ENCODE measurements around the gene GRB10.

Gene GRB10

DNA sequence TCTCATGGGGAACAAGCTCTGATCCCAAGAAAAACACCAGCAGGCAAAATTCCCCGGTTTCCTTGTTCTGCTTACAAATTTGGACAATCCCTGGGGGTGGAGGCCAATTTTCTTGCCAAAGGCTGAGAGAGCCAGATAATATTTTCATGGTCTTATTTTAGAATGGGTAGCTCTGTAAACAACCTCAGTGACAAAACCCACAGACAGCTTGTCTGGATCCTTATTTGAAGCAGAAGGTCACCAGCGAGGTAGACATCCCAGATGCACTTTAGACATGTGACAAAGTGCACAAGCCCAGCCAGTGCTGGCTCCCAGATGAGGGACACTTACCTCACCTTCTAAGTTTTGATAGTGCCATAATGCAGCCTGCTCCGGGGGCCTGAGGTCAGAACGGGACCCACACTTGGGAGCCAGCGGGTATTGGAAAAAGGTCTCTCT lies 114.9 kb downstream of the GRB10 start:
- no peak for DNase-seq (ENCODE audit: low read depth)

DNA sequence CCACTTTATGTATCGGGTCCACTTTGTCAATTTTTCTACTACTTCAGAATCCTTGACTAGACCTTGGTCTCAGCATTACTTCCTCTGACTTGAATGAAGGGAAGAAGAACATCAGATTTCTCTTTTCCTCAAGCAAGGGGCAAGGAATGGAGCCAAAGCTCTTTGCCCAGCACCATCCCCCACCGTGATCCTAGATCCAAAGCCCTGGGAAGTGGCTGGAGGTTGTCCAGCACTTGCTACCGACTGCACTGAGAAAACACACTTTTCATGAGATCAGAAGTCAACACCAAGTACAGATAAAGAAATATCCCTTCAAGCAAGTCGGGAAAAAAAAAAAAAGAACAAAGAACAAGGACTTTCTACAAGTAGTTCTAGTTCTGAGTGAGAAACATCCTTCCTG lies 115.4 kb downstream of the GRB10 start:
- DNase-seq (ENCODE audit: low read depth), result no peak

DNA sequence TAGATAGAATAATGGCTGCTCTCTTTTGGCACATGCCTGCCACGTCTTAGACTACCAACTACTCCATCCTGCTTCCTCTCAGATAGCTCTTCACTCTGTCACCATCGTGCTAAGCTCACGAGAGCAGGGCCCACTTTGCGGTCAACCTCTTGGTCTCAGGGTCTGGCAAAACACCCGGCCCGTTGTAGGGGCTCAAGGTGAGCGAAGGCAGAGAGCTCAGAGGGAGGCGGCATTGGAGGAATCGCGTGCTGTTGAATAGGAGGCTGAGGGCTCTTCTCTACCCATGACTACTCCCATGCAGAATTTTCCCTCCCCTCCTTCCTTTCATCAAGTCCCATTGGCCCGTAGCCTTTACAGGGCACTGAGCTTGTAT lies 116.6 kb downstream of the GRB10 start:
- no peak for DNase-seq (ENCODE audit: low read depth)

DNA sequence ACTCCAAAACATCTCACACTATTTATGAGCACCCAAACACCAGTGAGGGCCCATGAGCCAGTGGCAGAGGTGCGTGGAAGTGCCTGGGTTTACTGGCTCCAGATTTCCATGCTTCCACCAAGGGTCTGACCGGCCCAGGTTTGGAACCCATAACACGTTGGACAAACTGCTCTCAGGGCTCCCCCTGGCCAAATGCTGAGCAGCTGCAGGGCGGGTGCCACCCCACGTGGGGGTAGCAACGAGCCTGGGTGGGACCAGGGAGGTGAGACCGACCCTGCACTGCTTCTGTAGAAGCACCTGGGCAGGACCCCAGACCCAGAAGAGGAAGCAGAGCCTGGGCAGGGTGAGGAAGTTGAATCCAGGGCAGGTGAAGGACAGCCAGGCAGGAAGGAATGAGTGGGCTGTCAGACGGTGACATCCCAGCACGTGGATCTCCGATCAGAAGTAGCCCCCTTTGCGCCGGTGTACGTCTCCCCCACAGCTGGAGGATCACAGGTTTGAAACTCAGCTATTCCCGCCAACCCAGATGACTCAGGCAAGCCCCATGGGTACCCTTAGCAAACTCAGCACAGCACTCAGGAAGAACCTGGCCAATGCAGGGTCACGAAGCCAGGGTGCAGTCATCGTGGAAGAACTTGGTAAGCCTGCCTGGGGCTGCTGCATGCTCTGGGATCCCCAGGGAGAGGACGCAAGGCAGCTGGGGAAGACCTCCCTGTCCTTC lies 117.1 kb downstream of the GRB10 start:
- no peak for DNase-seq (ENCODE audit: low read depth)

DNA sequence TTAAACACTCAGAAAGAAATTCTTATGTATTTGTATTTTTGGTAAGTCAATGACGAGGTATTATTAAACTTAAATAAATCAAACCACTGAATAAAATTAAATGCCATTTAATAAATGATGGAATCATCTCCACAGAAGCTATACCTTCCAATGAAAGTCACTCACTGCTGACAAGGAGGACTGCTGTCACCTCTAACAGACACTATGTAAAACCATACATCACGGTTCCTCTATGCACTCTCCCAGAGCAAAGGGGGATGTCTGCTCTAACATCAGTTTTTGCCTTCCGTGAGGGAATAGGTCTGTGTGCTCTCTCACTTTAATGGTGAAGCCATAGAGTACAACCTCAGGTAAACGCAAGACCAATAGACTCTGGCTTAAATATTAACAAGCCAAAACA lies 117.8 kb downstream of the GRB10 start:
- no peak for DNase-seq (ENCODE audit: low read depth)

DNA sequence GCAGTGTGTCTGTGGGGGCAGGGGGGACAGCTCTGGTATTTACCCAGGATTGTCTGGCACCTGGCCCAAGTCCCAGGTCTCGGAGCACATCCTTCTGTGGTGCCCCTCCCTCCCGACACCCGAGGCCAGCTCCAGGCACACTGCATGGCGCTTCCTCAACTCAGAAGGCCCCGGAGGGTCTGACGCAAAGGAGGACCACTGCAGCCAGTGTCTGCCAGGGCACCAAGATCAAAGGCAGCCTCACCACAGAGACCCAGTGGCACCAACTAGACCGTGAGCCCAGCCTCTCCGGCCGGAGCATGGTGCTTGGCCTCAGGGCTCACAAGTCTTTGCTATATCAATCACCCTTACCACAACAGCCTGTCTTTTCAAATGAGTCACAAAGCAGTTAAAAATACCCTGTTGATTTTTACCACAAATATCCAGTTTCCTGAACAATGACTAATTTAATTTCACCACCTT lies 118.2 kb downstream of the GRB10 start:
- DNase-seq (ENCODE audit: low read depth), result no peak

DNA sequence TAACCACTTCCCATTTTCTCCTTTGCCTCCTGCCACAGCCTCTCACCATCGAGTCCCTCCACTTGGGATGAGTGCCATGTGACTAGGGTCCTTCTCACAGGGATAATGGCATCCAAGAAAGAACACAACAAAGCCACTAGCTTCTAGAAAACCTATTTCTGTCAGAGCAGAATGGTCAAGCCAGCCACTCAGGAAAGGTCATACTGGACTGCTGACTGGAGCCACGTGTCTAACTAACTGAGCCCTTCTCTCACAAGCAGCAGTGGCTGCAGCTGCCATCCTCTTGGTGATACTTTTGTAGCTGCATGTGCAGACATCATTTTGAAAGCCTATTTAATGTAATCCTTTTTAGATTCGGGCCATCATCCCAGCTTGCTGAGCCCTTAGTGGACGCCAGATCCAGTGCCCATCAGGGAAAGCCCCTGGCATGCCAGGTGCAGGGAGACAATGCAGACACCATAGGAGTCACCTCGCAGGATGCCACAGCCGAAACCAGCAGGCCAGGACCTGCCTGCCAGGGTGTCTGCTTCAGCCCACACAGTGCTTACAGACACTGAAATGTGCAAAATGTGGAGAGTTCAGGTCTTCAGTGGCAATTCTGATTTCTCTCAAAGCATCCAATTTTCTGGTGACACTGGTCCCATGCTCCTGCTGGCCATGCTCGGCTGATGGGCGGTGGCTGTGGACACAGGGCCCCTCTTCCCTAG lies 119.1 kb downstream of the GRB10 start:
- no peak for DNase-seq (ENCODE audit: low read depth)

DNA sequence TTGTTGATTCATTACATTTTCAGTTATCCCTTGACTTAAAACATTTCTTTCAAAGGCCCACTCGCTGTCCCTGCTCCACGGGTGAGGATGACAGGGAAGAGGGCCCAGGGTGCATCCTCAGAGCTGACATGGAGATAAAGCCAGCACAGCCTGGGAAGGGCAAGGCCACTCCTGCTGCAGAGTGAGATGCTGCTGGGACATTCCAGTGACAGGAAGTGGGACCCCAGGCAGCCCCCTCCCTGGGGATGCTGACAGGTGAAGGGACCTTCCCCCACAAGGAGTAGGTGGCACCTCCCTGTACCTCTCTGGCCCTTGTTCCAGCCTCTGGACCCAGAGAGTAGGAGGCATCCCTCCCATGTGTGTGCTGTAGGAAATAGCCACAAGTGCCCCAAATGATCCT lies 119.7 kb downstream of the GRB10 start:
- no peak for DNase-seq (ENCODE audit: low read depth)

DNA sequence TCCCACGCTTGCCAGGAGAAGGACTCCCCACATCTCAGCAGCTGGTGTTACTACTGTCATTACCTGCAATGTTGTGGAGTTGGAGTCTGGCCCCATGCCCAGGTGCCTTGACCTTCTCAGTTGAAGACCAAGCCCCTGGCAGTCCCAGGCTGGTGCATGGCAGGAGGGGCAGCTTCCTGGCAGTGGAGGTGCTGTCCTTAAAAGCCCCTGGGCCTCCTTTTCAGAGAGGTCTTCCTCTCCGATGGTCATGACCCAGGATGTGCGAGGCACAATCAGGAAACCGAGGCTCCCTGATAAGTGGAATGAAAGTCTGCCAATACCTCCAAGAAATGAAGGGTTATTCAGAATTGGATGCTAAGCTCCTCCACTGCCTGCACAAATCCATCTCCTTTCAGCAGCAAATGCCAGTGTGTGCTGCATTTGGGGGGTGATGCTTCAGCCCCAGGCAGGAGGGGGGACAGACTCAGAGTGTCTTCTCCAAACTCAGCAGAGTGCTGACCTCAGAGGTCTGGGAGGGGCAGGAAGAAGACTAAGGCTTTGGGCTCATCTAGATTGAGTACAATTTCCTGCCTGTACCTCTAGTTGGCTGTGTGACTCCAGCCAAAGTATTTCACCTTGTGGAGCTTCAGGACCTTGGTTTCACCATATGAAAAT lies 120.5 kb downstream of the GRB10 start:
- DNase-seq (ENCODE audit: low read depth), result no peak

DNA sequence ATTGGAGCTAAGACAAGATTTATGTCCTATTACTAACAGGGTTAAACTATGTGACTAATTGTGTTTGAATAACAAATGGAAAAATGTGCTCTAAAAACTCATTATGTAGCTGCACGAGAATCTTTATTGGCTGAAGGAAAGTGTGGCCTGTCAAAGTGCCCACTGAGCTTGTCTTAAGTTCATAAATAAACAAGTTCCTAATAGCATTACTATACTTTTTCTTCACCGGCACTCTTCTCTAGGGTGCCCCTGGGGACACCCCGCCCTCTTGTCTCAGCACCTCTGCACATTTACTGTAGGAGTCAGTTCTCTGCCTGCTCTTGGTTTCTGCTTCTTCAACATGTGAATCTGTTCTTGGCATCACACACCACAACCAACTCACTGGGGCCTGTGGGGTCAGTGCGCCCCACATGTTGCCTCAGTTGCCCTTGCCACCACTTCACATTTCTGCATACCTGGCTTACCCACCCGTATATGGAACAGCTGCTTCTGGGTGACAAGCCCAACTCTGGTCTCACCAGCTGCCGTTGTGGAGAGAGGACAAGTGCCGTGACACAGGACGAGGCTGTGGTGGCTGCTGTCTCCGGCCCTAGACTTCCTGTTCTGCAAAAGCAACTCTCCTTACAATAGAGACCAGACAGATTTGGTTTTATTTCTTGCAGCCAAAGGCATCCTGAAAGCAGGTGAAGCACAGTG lies 121.2 kb downstream of the GRB10 start:
- no peak for DNase-seq (ENCODE audit: low read depth)

DNA sequence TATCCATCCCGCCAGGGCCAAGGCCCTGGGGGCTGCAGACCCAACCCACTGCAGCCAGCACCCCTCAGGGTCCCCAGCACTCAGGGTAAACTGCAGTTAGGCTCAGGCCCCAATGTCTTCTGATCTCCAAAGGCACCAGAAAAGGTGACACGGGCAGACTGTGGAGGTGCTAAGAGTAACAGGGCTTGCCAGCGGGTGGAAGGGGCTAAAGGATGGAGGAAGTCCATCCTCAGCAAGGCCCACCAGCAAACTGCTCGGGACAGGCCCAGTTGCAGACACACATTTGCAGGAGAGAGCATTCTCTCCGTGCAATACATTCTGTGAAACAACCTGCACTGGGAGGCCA lies 121.9 kb downstream of the GRB10 start:
- DNase-seq (ENCODE audit: low read depth), result no peak

DNA sequence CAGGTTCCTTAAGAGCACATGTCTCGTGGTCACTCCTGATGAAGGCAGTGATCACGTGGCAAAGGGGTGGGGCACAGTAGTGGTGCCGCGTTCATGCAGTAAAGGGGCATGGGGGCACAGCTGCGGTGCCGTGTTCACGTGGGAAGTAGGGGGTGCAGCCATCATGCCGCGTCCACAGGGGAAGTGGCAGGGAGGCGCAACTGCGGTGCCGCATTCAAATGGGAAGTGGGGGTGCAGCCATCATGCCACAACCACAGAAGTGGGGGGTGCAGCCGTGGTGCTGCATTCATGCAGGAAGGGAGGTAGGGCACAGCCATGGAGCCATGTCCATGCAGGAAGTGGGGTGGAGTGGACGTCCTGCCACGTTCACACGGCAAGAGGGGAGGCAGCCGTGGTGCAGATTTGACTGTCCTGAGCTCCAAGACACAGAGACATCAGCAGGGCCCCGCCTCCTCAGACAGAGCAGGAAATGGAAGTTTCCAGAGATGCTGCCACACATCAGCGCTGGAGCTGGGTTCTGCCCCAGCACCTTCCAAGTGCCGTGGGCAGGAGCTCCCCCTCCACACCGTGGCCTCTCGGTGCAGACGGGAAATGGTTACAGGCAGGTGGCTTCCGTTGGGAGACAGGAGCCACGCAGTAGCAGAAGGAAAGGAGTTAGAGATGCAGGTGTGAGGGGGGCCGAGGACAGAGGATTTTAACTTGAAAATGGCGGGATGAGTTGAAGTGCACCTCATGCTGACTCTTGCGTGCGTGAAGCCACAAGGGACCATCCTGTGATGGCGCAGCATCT lies 122.5 kb downstream of the GRB10 start:
- DNase-seq (ENCODE audit: low read depth), result no peak

DNA sequence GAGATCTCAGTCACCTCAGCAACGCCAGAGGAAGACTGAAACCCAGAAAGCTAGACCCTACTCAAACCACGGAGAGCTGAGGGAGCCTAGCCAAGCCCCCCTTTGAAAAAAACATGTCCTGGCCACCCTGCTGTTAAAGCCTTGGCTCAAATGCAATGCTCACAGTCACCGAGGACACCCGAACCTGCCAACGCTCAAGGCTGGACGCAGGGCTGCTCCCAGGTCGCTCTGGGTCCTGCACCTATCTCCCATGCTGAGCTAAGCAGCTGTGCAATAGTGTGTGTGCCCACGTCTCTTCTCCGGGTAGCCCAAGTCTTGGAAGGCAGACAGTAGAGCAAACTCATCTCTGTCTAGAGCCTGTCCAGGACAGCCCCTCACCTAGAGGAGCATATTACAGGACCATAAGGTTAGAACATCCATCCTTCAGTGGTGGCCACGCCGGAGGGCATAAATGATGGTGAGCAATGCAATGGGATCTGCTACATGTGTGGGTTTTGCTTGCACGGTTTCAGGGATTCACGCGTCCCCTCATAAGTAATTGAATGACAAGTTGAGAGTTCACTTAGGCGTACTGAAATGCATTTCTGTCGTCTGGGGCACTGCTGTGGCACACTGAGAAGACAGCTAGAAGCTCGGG lies 123.2 kb downstream of the GRB10 start:
- DNase-seq (ENCODE audit: low read depth), result no peak

DNA sequence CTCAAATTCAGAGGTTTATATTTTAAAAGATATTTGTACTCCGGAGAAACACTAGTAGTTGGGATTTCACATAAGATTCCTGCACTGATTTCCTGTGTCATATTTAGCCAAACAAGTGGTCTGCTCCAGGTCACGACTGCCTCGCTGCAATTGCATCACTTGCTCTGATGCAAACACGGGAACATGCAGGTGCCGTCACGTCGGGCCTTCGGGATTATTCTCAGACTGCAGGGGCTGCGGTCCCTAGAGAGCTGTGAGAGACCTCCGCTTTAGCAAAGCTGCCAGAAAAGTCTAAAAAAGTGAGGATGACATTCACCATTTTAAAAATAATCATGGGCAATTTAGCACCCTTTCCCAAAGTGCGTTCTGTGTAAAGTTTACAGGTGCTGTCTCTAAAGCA lies 124.0 kb downstream of the GRB10 start:
- DNase-seq (ENCODE audit: low read depth), result no peak

DNA sequence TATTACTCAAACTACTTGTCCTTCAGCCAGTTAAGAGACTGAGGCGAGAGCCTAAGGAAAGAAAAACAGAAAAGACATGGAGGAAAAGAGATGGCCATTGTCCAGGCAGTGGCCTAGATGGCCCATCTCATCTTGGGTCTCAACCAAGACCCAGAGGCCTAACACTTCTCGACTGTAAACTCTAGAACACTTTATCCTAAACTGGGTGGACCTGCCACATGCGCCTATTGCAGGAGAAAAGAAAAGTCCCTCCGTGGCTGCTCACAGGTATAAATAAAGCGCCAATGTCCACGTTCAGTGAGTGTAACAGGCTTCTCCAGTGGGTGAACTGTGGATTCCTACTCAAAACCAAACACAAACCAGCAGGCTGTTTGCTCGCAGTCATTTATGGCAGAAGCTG lies 124.8 kb downstream of the GRB10 start:
- DNase-seq (ENCODE audit: low read depth), result no peak

DNA sequence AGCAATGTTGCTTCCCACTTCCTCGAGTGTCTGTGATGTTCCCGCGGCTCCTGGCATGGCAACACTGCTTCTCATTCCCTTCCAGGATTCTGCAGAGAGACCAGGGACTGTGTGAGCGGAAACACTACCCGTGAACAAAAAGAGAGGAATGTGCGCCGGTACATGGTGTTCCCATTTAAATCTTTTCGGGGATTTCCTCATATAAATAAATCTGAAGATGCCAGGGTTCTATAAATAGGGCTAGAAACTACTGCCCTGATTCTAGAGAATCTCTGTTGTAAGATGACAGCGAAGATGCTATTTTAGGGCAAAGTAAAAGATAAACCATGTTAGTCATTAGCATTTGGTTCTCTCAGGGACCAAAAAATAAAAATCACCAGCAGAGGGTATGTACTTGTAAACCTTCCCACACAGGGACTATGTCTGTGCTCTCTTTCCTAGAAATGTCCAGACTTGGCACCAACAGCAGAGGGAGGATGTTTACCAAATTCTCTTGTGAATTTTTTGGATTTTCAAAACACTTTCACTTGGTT lies 125.3 kb downstream of the GRB10 start:
- no peak for DNase-seq (ENCODE audit: low read depth)

DNA sequence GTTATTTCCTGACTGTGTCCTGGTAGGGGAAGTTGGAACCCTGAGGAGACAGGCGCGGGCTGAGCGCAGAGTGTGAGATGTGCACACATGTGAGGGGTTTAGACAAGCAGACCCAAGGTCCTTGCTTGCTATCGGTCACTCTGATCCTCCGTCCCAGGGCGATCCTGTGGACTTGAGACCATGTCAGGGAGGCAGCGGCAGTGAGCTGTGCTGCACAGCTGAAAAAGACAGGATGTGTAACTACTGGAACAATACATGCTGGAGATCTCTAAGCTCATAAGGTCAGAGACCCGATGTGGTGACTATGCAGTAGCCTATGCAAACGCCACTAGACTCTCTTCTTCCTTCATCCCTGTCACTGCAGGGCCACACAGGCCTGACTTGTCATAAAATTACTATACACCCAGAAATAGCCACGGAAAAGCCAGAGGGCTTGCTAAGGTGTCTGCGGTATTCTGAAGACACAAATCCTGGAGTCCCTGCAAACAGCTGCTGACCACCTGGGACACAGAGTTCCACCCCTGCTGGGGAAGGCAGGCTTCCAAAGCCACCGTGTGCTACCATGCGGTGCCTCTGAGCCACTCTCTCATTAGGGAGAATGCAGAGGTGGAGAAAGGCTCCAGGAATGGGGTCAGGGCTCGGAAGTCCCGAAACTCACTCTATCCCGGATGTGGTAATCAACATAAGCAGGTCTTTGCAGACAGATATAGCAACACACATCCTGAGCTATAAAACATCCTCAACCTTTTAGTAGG lies 126.4 kb downstream of the GRB10 start:
- DNase-seq (ENCODE audit: low read depth), result no peak

DNA sequence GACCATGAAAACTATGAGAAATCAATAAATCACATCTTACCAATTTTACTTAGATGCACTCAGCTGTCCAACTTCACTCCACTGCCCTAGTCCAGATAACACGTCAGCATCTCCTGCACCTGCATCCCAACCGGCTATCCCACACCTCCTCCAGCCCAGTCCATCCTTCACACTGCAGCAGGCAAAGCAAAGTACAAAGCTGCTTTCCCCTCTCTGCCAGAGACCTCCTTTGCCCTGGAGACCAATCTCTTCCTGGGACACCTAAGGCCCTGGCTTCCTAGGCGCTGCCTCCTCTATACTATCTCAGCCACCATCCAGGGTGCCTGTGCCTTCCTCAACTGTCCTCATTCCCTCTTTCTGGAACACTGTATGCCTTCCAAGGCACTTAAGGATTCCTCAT lies 127.2 kb downstream of the GRB10 start:
- DNase-seq (ENCODE audit: low read depth), result no peak

DNA sequence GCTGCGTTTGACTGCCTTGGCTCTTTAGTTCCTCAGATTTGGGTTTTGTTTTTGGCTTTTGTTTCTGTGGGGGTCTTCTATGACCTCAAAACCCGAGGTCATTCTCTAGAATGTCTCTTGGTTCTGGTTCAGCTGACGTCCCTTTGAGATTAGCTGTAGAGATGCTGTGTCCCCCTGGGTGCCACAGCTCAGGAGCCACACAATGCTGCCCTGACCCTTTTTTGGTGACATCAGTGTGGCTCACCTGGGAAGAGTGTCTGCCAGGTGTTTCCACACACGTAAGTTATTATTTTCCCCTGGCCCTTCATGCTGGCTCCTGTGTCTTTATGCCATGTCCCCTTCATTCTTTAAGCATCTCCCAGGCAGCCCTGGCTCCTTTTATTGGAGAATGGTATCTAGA lies 127.7 kb downstream of the GRB10 start:
- DNase-seq (ENCODE audit: low read depth), result no peak

DNA sequence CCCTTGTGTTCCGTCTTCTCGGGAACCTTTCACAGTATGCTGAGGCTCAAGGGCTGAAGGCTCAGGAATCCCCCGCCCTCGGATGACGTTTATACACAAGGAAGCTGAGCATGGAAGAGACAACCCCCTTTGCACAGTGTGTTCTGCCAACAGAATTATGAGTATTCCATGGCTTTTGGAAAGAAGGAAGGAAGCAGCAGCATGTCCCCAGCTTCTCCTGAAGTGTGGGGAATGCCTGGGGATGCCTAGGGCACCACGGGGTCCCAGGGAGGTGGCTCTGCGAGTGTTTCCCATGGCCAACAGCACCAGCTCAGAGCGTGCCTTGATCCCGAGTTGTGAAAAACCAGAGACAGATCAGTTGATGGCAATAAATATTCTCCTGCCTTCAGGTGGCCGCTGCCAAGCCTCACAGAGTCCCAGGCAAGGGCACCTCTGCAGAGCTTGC lies 128.7 kb downstream of the GRB10 start:
- DNase-seq (ENCODE audit: low read depth), result no peak
